LHCN-M2 (cell line): ENCODE results near the gene HIVEP3. TPM values are rescaled to one million over a fixed set of nuclear protein-coding genes. Genes with fewer than 3 reads are reported as not detected.

Experiments used
- DNase-seq: peaks from one replicate; pipeline ENCODE4 v3.0.0-alpha.2; 2012; ENCODE audit warnings: low read depth
- total RNA-seq: library from RNA; depleted of rRNA; stranded (reverse); fragments of >200 nt; gene quantifications from 2 replicates; pipeline ENCODE4 v1.2.3, GENCODE V29; 2014

HIVEP3 gene
- total RNA-seq, 1 experiment from 2014 or later, result 2.1 TPM

DNA sequence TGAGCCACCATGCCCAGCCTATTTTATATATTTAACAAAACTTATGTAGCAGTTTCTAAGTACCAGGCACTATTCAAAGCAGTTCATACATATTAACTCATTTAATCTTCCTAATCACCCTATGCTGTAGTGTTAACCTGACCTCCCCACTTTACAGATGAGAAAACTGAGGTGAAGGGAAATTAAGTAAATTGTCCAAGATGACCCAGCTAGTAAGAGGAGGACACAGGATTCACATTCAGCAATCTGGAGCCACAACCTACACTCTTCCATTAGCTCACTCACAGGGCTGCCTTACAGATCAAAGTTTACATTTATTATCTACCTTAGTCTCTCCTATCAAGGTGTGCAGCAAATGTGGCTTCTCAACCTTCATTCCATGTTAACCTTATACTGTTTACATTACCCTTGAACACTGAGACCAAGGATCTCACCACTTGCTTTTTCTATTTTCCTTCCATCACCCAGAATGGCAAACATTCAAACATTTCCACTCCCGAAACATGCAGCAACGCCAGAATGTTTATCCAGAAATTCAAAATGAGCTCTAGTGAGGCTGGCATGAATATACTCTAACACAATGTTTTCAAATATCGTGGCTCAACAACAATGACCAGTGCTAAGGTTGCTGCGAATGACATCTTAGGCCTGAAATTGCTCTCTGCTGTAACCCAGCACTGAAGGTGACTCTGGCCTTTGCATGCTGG is 24.5 kb downstream of the HIVEP3 start:
- no peak for DNase-seq

DNA sequence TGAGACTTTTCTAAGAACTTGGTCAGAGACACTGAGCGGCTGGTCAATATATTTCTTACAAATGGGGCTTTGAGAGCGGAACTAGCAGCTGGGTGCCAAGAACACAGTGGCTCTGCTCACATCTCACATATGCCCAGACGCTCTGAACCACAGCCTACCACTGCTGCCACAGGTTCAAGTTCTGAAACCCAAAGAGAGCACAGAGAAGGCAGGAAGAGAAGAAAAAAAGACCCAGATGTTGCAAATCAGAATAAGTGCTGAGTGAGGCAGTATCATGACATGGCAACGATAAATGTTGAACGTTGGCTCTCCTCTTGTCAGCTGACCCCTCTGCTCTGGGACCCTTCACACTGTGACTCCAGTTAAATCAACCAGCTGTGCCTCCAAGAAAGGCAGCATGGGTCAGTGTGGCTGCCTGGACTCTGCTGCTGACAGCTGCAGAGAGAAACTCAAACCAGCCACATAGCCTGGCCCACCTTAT is 26.4 kb downstream of the HIVEP3 start:
- no peak for DNase-seq

- DNase-seq, result peak; percentile 65
These were observed 27.4 kb downstream of the HIVEP3 start for GRCh38 chr1:41891199-41891896.

- DNase-seq, result no peak
These were observed 27.9 kb downstream of the HIVEP3 start for GRCh38 chr1:41890825-41891198.

- no peak for DNase-seq
These were observed 29.0 kb downstream of the HIVEP3 start for GRCh38 chr1:41889506-41890414.

GRCh38 chr1:41888756-41889155 is 30.0 kb downstream of the HIVEP3 start:
- no peak for DNase-seq

DNA sequence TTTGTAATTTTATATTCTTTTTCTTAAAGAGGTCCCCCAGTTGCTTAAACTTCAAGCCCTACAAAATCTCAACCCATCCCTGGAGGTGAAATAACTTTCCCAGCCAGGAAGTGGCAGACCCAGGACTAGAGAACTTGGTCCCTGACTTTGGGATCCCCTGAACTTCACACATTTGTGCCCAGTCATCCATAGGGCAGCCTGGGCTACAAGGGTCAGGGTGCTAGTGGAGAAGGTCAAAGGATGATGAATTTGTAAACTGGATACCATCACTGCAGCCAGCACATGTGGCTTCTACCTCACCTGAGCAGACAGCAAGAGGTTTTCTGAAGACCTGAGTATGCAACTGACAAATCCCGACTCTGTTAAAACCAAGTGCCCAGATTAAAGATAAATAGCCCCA is 31.4 kb downstream of the HIVEP3 start:
- DNase-seq, result no peak

GRCh38 chr1:41884256-41885230 is 34.2 kb downstream of the HIVEP3 start:
- no peak for DNase-seq

DNA sequence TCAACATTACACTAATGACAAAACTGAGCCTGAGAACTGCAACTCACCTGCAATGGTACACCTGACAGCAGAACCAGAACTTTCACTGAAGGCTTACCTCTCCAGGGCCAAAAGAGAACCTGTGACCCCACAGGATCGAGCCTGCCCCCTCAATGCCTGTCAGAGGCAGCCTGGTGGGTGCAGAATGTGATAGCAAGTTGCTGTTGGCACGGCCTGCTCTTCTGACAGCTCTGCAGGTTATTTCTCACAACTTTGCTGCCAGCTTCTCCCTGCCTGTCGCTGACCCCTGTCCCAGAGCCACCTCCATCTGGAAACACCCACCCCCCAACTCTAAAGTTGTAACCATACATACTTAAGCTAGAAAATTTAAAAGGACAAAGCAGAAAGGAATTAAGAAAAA is 35.2 kb downstream of the HIVEP3 start:
- DNase-seq, result no peak

DNA sequence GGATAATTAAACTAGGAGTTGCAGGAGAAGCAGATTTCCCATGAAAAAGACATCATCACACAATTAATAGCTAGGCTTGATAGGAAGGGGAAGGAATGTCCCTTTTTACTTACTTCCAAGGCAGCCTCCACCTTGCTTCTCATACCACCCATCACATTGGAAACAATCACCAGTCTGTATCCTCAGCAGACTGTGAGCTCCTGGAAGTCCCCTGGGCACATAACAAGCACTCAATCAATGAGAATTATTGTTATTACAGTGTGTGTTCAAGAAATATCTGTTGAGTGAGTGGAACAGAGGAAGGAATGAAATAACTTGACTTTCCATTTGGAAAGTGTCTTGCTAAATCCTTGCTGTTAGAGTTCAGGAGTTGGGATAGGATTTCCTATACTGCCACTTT is 36.2 kb downstream of the HIVEP3 start:
- DNase-seq, result no peak

DNA sequence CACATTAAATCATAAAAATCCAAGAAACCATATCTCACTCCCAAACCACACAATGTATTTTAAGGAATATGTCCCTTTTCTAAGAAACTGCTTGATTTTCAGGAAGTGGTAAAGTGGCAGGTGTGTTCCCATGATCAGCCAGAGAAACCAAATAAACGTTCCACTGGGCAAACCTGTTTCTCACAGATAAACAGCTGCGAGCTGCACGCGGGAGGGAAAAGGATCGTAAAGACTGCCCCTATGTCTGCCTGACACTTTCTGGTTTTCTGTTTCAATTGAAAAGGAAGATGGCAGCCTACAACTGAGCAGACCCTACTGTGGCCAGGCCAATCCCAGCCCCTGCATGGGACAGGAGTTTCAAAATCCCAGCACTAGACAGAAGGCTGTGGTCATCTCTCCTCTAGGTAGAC is 36.6 kb downstream of the HIVEP3 start:
- peak; percentile 66 for DNase-seq

DNA sequence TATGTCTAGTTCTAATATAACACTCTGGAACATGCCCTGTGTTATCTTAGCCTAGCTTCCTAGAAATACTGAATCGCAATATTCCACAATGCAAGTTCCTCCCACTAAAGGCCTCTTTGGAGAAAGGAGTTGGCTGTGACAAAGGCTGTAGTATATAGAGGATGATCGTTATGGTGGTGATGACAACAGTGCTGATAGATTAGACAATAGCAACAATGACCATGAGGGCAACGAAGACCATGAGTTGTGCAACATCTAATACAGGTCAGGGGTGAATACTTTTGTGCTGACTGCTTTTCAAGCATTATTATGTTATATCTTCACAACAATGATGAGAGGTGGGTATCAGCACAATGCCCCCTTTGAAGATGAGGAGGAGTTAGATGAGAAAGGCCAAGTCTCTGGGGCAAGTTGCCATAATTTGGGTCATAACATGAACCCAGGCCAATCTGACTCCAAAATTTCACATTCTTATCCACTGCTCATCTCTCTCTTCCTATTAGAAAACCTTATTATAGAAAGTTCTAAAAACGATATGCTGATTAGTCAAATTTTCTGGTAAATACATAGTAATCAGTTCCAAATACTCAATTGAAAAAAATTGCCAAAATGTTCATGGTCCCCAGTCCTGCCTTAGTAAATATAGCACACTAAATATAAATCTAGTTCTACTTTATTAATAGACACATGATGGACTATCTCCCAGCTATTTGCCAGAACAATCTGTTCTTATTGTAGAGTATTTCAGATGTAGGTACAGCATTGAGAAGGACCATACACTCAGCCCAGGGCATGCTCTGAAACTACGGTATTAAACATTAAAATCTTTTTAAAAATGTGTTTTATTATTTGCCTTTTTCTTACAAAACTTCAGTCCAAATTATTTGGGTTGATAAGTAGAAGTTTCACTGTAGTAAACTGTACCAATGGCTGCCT is 37.5 kb downstream of the HIVEP3 start:
- DNase-seq, result no peak

GRCh38 chr1:41880261-41880660 is 38.5 kb downstream of the HIVEP3 start:
- DNase-seq, result no peak

DNA sequence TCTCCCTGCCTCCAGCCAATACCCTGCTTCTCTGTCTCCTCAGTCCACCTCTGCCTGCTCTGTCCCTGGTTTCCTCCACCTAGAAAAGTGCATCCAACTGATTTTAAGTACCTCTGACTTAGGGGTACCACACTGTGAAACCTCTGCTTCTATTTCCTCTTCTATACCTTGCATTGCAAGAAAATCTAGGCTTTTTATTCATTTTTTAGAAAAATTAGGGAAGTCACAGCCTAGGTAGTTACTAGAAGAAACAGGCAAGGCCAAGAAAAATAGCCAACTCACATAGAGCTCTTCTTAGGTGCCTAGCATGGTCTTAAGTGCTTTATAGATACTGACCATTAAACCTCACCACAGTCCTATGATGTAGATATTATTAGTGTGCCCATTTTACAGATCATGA is 39.1 kb downstream of the HIVEP3 start:
- no peak for DNase-seq

GRCh38 chr1:41878911-41879310 is 39.8 kb downstream of the HIVEP3 start:
- DNase-seq, result no peak

GRCh38 chr1:41878495-41878894 is 40.2 kb downstream of the HIVEP3 start:
- DNase-seq, result no peak

DNA sequence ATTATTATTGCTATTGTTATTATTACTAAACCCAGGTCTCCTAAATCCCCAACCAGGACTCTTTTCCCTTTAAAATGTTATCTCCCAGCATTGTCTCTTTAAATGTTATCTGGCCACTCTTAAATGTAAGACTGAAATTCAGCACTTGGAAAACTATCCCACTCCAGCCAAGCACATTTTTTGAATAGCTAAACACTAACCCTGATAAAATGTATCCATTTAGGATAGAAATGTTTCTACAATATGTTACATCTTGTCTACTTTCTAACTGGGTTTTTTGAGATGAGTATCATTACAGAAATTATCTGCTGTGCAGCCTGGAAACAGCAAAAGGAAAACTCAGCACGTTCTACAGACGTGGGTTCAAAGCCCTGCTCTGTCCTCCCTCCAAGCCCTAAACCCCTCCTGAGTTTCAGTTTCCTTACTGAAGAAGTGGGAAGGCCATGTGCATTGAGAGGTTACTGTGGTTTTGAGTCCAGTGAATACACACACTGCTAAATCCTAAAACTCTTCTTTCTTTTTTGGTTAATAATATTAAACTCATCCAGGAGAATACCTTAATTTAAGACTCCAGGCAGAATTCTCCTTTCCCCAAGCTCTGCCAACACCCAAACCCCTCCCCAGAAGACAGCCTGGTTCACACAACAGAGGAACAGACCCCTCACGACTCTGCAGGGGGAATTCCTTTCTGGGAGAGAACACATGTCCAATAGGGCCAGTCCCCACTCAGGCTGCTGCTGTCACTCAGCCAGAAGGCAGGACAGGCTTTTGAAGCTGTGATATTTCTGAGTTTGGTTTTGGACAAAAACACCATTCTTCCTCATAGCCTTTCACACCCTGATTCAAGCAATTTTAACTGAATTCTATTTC is 41.9 kb downstream of the HIVEP3 start:
- peak; percentile 66 for DNase-seq

DNA sequence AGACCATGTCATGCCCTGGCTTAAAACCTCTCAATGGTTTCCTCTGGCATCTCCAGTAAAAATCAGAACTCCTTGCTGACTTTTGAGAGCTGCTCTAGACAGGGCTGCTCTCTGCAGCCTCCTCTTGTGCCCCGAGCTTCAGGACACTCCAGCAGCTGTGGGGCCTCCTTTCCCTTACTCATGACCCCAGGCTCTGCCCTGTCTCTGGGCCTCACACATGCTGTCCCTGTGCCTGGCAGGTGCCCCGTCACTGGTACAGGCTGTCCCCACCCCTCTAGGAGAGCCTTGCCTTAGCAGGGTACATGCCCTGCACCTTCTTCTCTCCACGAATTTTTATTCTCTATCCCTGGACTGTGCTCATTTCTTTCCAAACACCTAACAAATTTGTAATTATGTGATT is 43.2 kb downstream of the HIVEP3 start:
- no peak for DNase-seq

GRCh38 chr1:41874903-41875411 is 43.8 kb downstream of the HIVEP3 start:
- DNase-seq, result no peak
